Airway epithelial cell (primary cell): ENCODE measurements around the gene YARS1. TPM values are rescaled to one million over a fixed set of nuclear protein-coding genes. Genes with fewer than 3 reads are reported as not detected.

ENCODE experiments used
- total RNA-seq: library from RNA; depleted of rRNA; stranded (reverse); fragments of >200 nt; gene quantifications from 2 replicates; pipeline ENCODE4 v1.2.3, GENCODE V29; 2015

YARS1 gene
- 66.5 and 101 TPM in 2 replicates for total RNA-seq

GRCh38 chr1:32817159-32817814, at the start of gene YARS1, which contains the start of gene S100PBP:
TSS of gene YARS1 (minus strand) at chr1:32817358. CDS start at chr1:32817244, 114 bp downstream.
TSS of gene S100PBP (plus strand) at chr1:32817653. CDS start at chr1:32826100, 8,447 bp downstream.

Other genes starting within 250 kb of the YARS1 start
- gene ZBTB8OS, start 166.8 kb downstream of the YARS1 start, total RNA-seq: 40.4 and 40.8 TPM in 2 replicates
- gene RBBP4, start 166.2 kb downstream of the YARS1 start, total RNA-seq: 94.2 and 139 TPM in 2 replicates
- gene SYNC, start 114.6 kb downstream of the YARS1 start, total RNA-seq: 6.7 and 8.7 TPM in 2 replicates
- 9.7 and 14.5 TPM in 2 replicates for gene S100PBP, start 295 bp upstream of the YARS1 start, total RNA-seq
- not detected in 2 replicates for gene FNDC5, start 53.6 kb upstream of the YARS1 start, total RNA-seq
- gene HPCA, start 69.1 kb upstream of the YARS1 start, total RNA-seq: not detected in 2 replicates
- gene TMEM54, start 84.0 kb upstream of the YARS1 start, total RNA-seq: 308 and 320 TPM in 2 replicates
- gene RNF19B, start 147.5 kb upstream of the YARS1 start, total RNA-seq: 21.4 and 25.7 TPM in 2 replicates
- 207 and 278 TPM in 2 replicates for gene AK2, start 219.5 kb upstream of the YARS1 start, total RNA-seq